Body of pancreas (tissue), 4 donors: ENCODE results near the gene SLC5A2.

Source experiments
- POLR2A ChIP-seq, 3 donors: fragments of 450-650 bp; IDR thresholded peaks; one replicate each; pipeline ENCODE4 v1.6.1; 2016; ENCODE audit warnings: antibody characterized with exemption in 3 of 3, mild to moderate bottlenecking in 2 of 3
- TF ChIP-seq, protein P1 (sequence below), 7 experiments: fragments of 450-650 bp in 4 of 7; fragments of 200-600 bp in 3 of 7; sonication (generic) in 3 of 7; IDR thresholded peaks; one replicate each; pipeline ENCODE4 v1.5.1; 2016 to 2019; ENCODE audit warnings: antibody characterized with exemption in 7 of 7

DNA sequence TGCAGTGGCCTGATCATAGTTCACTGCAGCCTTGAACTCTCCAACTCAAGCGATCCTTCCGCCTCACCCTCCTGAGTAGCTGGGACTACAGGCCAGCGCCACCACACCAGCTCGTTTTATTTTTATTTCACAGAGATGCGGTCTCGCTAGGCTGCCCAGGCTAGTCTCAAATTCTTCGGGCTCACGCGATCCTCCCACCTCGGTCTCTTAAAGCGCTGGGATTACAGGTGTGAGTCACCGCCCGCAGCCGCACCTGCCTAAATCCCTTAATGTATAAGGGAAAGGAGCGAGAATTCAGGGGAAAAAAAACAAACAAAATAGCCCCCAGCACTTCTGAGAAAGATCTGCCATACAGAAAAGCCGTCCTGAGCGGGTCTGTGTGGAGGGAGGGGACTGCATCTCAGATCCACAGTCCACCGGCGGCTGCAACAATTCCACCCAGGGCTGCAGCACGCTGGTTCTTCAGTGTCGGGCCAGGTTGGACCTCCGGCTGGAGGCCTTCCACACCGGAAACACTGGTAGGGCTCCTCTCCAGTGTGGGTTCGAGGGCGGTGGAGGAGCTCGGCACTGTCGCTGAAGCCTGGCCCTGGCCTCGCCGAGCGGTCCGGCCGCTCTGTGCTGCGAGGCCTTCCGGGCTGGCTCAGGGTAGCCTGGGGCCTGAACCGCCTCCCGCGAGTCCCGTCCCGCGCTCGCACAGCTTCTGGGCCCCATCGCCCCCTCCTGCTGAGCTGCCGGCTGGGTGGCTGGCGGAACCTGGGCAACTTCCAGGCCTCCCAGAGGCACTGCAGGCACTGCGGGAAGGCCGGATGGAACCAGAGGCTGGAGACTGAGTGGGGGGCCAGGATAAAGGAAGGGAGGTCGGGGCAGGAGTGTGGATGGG, 47.3 kb upstream of the SLC5A2 start:
- TF ChIP-seq, protein P1, sequence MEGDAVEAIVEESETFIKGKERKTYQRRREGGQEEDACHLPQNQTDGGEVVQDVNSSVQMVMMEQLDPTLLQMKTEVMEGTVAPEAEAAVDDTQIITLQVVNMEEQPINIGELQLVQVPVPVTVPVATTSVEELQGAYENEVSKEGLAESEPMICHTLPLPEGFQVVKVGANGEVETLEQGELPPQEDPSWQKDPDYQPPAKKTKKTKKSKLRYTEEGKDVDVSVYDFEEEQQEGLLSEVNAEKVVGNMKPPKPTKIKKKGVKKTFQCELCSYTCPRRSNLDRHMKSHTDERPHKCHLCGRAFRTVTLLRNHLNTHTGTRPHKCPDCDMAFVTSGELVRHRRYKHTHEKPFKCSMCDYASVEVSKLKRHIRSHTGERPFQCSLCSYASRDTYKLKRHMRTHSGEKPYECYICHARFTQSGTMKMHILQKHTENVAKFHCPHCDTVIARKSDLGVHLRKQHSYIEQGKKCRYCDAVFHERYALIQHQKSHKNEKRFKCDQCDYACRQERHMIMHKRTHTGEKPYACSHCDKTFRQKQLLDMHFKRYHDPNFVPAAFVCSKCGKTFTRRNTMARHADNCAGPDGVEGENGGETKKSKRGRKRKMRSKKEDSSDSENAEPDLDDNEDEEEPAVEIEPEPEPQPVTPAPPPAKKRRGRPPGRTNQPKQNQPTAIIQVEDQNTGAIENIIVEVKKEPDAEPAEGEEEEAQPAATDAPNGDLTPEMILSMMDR (IDR thresholded peaks at IDR 0.05), result no peak
- no peak for TF ChIP-seq POLR2A (IDR thresholded peaks at IDR 0.05)
